Endodermal cell (in vitro differentiated cells): ENCODE measurements around the gene DHODH. TPM values are rescaled to one million over a fixed set of nuclear protein-coding genes. Genes with fewer than 3 reads are reported as not detected.

Experiments
- DNase-seq: peaks from one replicate; pipeline ENCODE4 v3.0.0-alpha.2; 2017
- H3K27ac ChIP-seq: 2 replicates; pipeline ENCODE4 v1.5.1; 2013; ENCODE audit warnings: mild to moderate bottlenecking, low read depth, low read length, moderate library complexity
- H3K27me3 ChIP-seq: 2 replicates; pipeline ENCODE4 v1.6.1; 2013; ENCODE audit warnings: mild to moderate bottlenecking, low read length, moderate library complexity; ENCODE audit not compliant: insufficient read depth, control insufficient read depth, poor library complexity, severe bottlenecking
- H3K36me3 ChIP-seq: 2 replicates; pipeline ENCODE4 v1.7.0; 2013; ENCODE audit warnings: mild to moderate bottlenecking, low read length, moderate library complexity; ENCODE audit not compliant: control insufficient read depth, insufficient read depth
- H3K4me1 ChIP-seq: one replicate; pipeline ENCODE4 v1.7.0; 2013; ENCODE audit warnings: low read length; ENCODE audit not compliant: control insufficient read depth, insufficient read depth
- H3K4me3 ChIP-seq: 2 replicates; pipeline ENCODE4 v1.5.1; 2013; ENCODE audit warnings: mild to moderate bottlenecking, low read length, moderate library complexity
- H3K9ac ChIP-seq: 2 replicates; pipeline ENCODE4 v1.6.1; 2013; ENCODE audit warnings: mild to moderate bottlenecking, low read length, moderate library complexity; ENCODE audit not compliant: poor library complexity, severe bottlenecking; ENCODE audit errors: extremely low read depth
- H3K9me3 ChIP-seq: 2 replicates; pipeline ENCODE4 v1.6.1; 2013; ENCODE audit warnings: mild to moderate bottlenecking, low read length, moderate library complexity; ENCODE audit not compliant: control insufficient read depth
- H3K27ac Mint-ChIP-seq: 2 replicates; pipeline ENCODE4 v1.8.0; 2020; ENCODE audit warnings: mixed read lengths
- H3K27me3 Mint-ChIP-seq: 2 replicates; pipeline ENCODE4 v1.8.0; 2021; ENCODE audit warnings: mild to moderate bottlenecking, mixed read lengths; ENCODE audit not compliant: insufficient read depth
- H3K36me3 Mint-ChIP-seq: 2 replicates; pipeline ENCODE4 v1.8.0; 2020; ENCODE audit warnings: low read depth, mixed read lengths
- H3K4me1 Mint-ChIP-seq: 2 replicates; pipeline ENCODE4 v1.8.0; 2020; ENCODE audit warnings: mixed read lengths
- H3K4me3 Mint-ChIP-seq: 2 replicates; pipeline ENCODE4 v1.8.0; 2020; ENCODE audit warnings: mild to moderate bottlenecking, moderate library complexity, mixed read lengths
- H3K9me3 Mint-ChIP-seq: 2 replicates; pipeline ENCODE4 v1.8.0; 2020; ENCODE audit warnings: mild to moderate bottlenecking, mixed read lengths
- CTCF ChIP-seq: fragments of 200-600 bp; sonication (generic); conservative IDR thresholded peaks from 2 replicates; pipeline ENCODE4 v1.5.0; 2021; ENCODE audit warnings: antibody characterized with exemption, mild to moderate bottlenecking
- WGBS, 2 experiments: methylation state at CpG; one replicate each; pipeline versions ENCODE4 v1.1.5 to v1.1.7; 2013; ENCODE audit warnings: missing lambda C conversion rate in 2 of 2, mixed read lengths in 1 of 2; ENCODE audit not compliant: insufficient coverage in 1 of 2, insufficient read length in 1 of 2; 5-methylcytosine and 5-hydroxymethylcytosine counted together
- total RNA-seq, 2 donors: library from RNA; stranded (reverse); fragmentation: NEBNext Ultra II Directional in 1 of 2; extraction: Animal tissue kit (Norgen Biotek cat#: 25700) in 1 of 2; gene quantifications; 2 replicates in 1 of 2; 3 replicates in 1 of 2; pipeline ENCODE4 v1.2.1, GENCODE V29; 2021

The DHODH gene
- total RNA-seq, 2 donors from 2014 or later, result 15.5 to 17.4 TPM

- Mint-ChIP-seq H3K4me3 (peak overlapping the region; percentile 16), H3K9me3 (no peaks in the 10 kb centered on the region), H3K27ac (peak overlapping the region; percentile 78), H3K36me3 (peaks cover 31% of the 10 kb centered on the region), H3K27me3 (no peaks in the 10 kb centered on the region), H3K4me1 (peaks cover 17% of the 10 kb centered on the region)
- no peak for DNase-seq
- H3K4me3 ChIP-seq, result peak overlapping the region; percentile 48
- no peak for TF ChIP-seq CTCF
- 69 to 83% methylated on average over 4 to 5 of the region's 5 CpGs for WGBS, 2 experiments
- H3K36me3 ChIP-seq, result peaks cover 26% of the 10 kb centered on the region
- no peak overlapping the region for H3K9ac ChIP-seq
- peaks cover 14% of the 10 kb centered on the region for H3K4me1 ChIP-seq
- H3K27me3 ChIP-seq, result no peaks in the 10 kb centered on the region
- no peaks in the 10 kb centered on the region for H3K9me3 ChIP-seq
- H3K27ac ChIP-seq, result no peak overlapping the region
These were observed 4.8 kb downstream of the DHODH start for GRCh38 chr16:72013389-72013788.

GRCh38 chr16:72013888-72014581 lies 5.5 kb downstream of the DHODH start:
- Histone ChIP-seq H3K27ac (no peak overlapping the region), H3K9me3 (no peaks in the 10 kb centered on the region), H3K36me3 (peaks cover 26% of the 10 kb centered on the region), H3K4me1 (peaks cover 17% of the 10 kb centered on the region), H3K9ac (peak overlapping the region; percentile 17), H3K4me3 (peak overlapping the region; percentile 48), H3K27me3 (no peaks in the 10 kb centered on the region)
- 53 to 81% methylated on average over 10 to 15 of the region's 15 CpGs for WGBS, 2 experiments
- H3K9me3 Mint-ChIP-seq, result no peaks in the 10 kb centered on the region
- peaks cover 17% of the 10 kb centered on the region for H3K4me1 Mint-ChIP-seq
- no peak for TF ChIP-seq CTCF
- H3K27ac Mint-ChIP-seq, result peak overlapping the region; percentile 78
- H3K27me3 Mint-ChIP-seq, result no peaks in the 10 kb centered on the region
- peaks cover 34% of the 10 kb centered on the region for H3K36me3 Mint-ChIP-seq
- peak overlapping the region; percentile 16 for H3K4me3 Mint-ChIP-seq
- DNase-seq, result peak; percentile 84

- WGBS, 2 experiments, result 91 to 92% methylated on average over 7 of the region's 8 CpGs
- Mint-ChIP-seq H3K4me1 (peaks cover 20% of the 10 kb centered on the region), H3K4me3 (no peak overlapping the region)
These were observed 6.1 kb downstream of the DHODH start for GRCh38 chr16:72014675-72015074.

More at GRCh38 chr16:72014675-72015074, 6.1 kb downstream of the DHODH start:
- no peak for TF ChIP-seq CTCF
- no peak for DNase-seq
- no peaks in the 10 kb centered on the region for H3K9me3 Mint-ChIP-seq
- peaks cover 26% of the 10 kb centered on the region for H3K36me3 ChIP-seq
- no peak overlapping the region for H3K9ac ChIP-seq
- peaks cover 34% of the 10 kb centered on the region for H3K36me3 Mint-ChIP-seq
- peak overlapping the region; percentile 48 for H3K4me3 ChIP-seq
- no peaks in the 10 kb centered on the region for H3K9me3 ChIP-seq
- no peaks in the 10 kb centered on the region for H3K27me3 ChIP-seq
- no peak overlapping the region for H3K27ac ChIP-seq
- no peak overlapping the region for H3K27ac Mint-ChIP-seq
- H3K27me3 Mint-ChIP-seq, result no peaks in the 10 kb centered on the region
- peaks cover 17% of the 10 kb centered on the region for H3K4me1 ChIP-seq
